ENCODE measurements around the gene ICE2.

ICE2 gene

DNA sequence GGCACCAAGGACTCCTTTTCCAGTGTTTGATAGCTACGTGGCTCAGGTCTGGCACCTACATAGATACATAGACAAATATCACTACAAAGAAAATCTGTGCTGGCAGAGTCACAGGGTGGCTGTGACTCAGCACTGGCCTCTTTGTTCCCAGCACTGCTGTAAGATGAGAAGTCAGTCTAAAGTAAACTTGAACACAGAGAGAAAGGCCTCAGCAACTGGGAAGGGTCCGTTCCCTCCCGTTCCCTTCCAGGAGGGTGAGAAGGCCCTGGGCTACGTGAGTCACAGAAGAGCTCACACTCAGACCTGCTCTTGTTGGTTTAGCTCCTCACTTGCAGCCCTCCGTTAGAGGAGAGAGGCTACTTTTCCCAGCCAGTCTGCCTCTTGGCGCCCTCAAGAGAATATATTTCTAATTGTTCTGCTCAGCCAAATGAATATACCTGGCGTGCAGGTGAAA is 104.3 kb downstream of the ICE2 start:
- Histone ChIP-seq H3K4me1 (ENCODE audit: control insufficient read depth in 1 of 2, insufficient read depth in 1 of 2, low read depth in 1 of 2, low read length in 1 of 2) (no peaks in the 10 kb centered on the region), H3K36me3 (no peaks in the 10 kb centered on the region), H3K27ac (no peak overlapping the region), H3K27me3 (peaks cover 19% of the 10 kb centered on the region), H3K9me3 (no peaks in the 10 kb centered on the region), H3K4me3 (ENCODE audit: low read depth in 1 of 2, low read length in 1 of 2) (no peak overlapping the region)
- no peak for TF ChIP-seq CTCF (IDR thresholded peaks at IDR 0.05)

- Histone ChIP-seq H3K36me3 (no peaks in the 10 kb centered on the region), H3K4me3 (ENCODE audit: low read depth in 1 of 2, low read length in 1 of 2) (no peak overlapping the region), H3K27ac (no peak overlapping the region), H3K4me1 (ENCODE audit: control insufficient read depth in 1 of 2, insufficient read depth in 1 of 2, low read depth in 1 of 2, low read length in 1 of 2) (no peaks in the 10 kb centered on the region), H3K27me3 (peaks cover 23% of the 10 kb centered on the region), H3K9me3 (no peaks in the 10 kb centered on the region)
- TF ChIP-seq CTCF (IDR thresholded peaks at IDR 0.05): no peak
Measured at GRCh38 chr15:60374209-60374608, 104.7 kb downstream of the ICE2 start.

DNA sequence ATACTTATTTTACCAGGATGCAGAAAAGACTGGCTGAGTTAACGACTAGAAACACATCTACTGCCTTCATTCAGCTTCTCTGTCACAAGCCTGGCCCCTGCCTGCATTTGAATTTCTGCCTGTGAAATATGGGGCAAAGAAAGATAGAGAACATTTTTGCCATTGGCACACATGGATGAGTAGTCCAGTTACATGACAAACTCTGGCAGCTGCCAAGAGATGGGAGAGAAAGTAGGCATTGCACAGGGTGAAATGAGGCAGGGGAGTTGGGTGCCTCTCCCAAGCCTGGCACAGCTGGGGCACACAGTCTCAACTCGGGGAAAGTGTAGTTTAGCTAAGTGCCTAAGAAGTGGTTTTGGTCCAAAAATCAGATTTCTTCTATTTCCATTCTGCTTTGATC is 105.2 kb downstream of the ICE2 start:
- Histone ChIP-seq H3K4me3 (ENCODE audit: low read depth in 1 of 2, low read length in 1 of 2) (no peak overlapping the region), H3K36me3 (no peaks in the 10 kb centered on the region), H3K4me1 (ENCODE audit: control insufficient read depth in 1 of 2, insufficient read depth in 1 of 2, low read depth in 1 of 2, low read length in 1 of 2) (no peaks in the 10 kb centered on the region), H3K27me3 (peaks cover 25% of the 10 kb centered on the region), H3K9me3 (no peaks in the 10 kb centered on the region), H3K27ac (no peak overlapping the region)
- no peak for TF ChIP-seq CTCF (IDR thresholded peaks at IDR 0.05)

- Histone ChIP-seq H3K27me3 (peaks cover 25% of the 10 kb centered on the region), H3K9me3 (no peaks in the 10 kb centered on the region), H3K4me3 (ENCODE audit: low read depth in 1 of 2, low read length in 1 of 2) (no peak overlapping the region), H3K36me3 (no peaks in the 10 kb centered on the region), H3K27ac (no peak overlapping the region), H3K4me1 (ENCODE audit: control insufficient read depth in 1 of 2, insufficient read depth in 1 of 2, low read depth in 1 of 2, low read length in 1 of 2) (no peaks in the 10 kb centered on the region)
- no peak for TF ChIP-seq CTCF (IDR thresholded peaks at IDR 0.05)
Measured at GRCh38 chr15:60373327-60373726, 105.6 kb downstream of the ICE2 start.

DNA sequence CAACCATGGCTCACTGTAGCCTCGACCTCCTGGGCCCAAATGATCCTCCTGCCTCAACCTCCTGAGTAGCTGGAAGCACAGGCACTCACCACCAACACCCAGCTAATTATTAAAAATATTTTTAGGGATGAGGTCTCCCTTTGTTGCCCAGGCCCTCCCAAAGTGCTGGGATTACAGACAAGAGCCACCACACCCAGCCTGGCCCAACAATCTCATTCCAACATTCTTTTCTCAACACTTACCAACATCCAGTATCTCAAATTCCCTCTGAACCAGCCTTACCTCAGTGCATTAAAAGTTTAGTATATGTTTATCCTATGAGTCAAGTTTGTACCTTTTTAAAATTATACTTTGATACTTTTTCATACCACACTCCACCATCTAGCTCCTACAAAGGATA is 106.2 kb downstream of the ICE2 start:
- Histone ChIP-seq H3K27ac (no peak overlapping the region), H3K36me3 (no peaks in the 10 kb centered on the region), H3K4me1 (ENCODE audit: control insufficient read depth in 1 of 2, insufficient read depth in 1 of 2, low read depth in 1 of 2, low read length in 1 of 2) (no peaks in the 10 kb centered on the region)

More for the DNA sequence above, 106.2 kb downstream of the ICE2 start:
- no peak for TF ChIP-seq CTCF (IDR thresholded peaks at IDR 0.05)
- H3K27me3 ChIP-seq: peaks cover 25% of the 10 kb centered on the region
- H3K4me3 ChIP-seq (ENCODE audit: low read depth in 1 of 2, low read length in 1 of 2): no peak overlapping the region
- no peaks in the 10 kb centered on the region for H3K9me3 ChIP-seq
